Loucy (cell line): ENCODE measurements around the gene DLL3.

ENCODE experiments used
- EZH2phosphoT487 ChIP-seq: fragments of 200-600 bp; IDR thresholded peaks from 2 replicates; pipeline ENCODE4 v1.6.1; 2018; ENCODE audit warnings: antibody characterized with exemption, mild to moderate bottlenecking, moderate library complexity, borderline replicate concordance
- TF ChIP-seq, protein P1 (sequence below): fragments of 200-600 bp; sonication (generic); conservative IDR thresholded peaks from 2 replicates; pipeline ENCODE4 v1.5.1; 2014; ENCODE audit warnings: mild to moderate bottlenecking, antibody characterized with exemption, low read length

DNA sequence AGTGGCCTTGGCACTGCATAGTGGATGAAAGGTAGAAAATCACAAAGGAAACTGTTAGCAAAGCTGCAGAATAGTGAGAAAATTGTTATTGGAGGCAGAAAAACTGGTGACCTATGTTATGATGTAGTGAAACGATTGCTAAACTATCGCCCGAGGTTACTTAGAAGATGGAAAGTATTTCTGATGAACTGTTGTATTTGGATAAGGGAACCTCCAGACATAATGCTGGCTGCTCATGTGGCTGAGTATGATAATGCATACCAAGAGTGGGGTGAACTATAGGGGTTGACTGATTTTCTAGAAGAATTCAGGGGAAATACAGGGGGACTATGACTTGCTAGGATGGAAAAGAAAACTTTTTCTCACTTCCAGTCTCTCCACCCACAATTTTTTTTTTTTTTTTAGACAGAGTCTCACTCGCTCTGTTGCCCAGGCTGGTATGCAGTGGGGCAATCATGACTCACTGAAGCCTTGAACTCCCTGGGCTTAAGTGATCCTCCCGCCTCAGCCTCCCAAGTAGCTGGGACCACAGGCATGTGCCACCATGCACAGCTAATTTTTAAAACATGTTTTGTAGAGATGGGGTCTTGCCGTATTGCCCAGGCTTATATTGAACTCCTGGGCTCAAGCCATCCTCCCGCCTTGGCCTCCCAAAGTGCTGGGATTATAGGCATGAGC lies 45.6 kb downstream of the DLL3 start:
- TF ChIP-seq, protein P1, sequence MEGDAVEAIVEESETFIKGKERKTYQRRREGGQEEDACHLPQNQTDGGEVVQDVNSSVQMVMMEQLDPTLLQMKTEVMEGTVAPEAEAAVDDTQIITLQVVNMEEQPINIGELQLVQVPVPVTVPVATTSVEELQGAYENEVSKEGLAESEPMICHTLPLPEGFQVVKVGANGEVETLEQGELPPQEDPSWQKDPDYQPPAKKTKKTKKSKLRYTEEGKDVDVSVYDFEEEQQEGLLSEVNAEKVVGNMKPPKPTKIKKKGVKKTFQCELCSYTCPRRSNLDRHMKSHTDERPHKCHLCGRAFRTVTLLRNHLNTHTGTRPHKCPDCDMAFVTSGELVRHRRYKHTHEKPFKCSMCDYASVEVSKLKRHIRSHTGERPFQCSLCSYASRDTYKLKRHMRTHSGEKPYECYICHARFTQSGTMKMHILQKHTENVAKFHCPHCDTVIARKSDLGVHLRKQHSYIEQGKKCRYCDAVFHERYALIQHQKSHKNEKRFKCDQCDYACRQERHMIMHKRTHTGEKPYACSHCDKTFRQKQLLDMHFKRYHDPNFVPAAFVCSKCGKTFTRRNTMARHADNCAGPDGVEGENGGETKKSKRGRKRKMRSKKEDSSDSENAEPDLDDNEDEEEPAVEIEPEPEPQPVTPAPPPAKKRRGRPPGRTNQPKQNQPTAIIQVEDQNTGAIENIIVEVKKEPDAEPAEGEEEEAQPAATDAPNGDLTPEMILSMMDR: no peak
- TF ChIP-seq EZH2phosphoT487: no peak
